NK-92 (cell line): ENCODE measurements around the gene ACADM.
"Not testable (repeated sequence)": the region's sequence is repeated elsewhere in the genome, so short reads cannot be mapped to it uniquely, and the experiment has no call there.

Source experiments
- DNase-seq: peaks from one replicate; lab custom pipeline; 2025; ENCODE audit not compliant: unreplicated experiment; lab: John Stamatoyannopoulos, UW

The ACADM gene

GRCh38 chr1:75733661-75734060 is 9.2 kb downstream of the ACADM start:
- no peak for DNase-seq

GRCh38 chr1:75736016-75736415 is 11.5 kb downstream of the ACADM start:
- DNase-seq: no peak

GRCh38 chr1:75742047-75742625 is 17.6 kb downstream of the ACADM start:
- DNase-seq: no peak

GRCh38 chr1:75745276-75745675 is 20.8 kb downstream of the ACADM start:
- DNase-seq: no peak

- not testable (repeated sequence) for DNase-seq
Measured at GRCh38 chr1:75757210-75757609, 32.7 kb downstream of the ACADM start.

DNA sequence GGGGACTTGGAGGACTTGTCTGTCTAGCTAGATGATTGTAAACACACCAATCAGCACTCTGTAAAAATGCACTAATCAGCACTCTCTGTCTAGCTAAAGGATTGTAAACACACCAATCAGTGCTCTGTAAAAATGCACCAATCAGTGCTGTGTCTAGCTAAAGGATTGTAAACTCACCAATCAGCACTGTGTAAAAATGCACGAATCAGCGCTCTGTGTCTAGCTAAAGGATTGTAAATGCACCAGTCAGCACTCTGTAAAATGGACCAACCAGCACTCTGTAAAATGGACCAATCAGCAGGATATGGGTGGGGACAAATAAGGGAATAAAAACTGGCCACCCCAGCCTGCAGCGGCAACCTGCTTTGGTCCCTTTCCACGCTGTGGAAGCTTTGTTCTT is 34.0 kb downstream of the ACADM start:
- not testable (repeated sequence) for DNase-seq

DNA sequence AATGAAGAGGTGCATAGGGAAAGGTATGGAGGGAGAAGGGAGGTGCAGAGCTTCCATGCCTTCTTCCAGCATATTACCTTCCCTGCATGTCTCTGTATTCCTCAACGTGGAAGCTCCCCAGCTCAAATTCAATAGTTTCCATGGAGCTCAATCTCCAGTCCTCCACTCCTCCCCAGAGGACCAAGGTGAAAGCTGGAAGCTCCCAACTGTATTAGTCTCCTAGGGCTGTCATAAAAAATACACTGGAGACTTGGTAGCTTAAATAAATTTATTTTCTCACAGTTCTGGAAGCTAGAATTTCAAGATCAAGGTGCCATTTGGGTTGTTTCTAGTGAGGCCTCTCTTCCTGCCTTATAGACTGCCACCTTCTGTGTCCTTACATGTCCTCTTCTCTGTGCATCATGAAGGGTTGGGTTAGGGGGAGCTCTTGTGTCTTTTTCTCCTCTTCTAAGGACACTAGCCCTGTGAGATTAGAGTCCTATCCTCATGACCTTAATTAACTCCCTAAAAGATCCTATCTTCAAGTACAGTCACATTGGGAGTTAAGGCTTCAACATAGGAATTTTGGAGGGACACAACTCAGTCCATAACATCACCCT is 39.6 kb downstream of the ACADM start:
- no peak for DNase-seq

DNA sequence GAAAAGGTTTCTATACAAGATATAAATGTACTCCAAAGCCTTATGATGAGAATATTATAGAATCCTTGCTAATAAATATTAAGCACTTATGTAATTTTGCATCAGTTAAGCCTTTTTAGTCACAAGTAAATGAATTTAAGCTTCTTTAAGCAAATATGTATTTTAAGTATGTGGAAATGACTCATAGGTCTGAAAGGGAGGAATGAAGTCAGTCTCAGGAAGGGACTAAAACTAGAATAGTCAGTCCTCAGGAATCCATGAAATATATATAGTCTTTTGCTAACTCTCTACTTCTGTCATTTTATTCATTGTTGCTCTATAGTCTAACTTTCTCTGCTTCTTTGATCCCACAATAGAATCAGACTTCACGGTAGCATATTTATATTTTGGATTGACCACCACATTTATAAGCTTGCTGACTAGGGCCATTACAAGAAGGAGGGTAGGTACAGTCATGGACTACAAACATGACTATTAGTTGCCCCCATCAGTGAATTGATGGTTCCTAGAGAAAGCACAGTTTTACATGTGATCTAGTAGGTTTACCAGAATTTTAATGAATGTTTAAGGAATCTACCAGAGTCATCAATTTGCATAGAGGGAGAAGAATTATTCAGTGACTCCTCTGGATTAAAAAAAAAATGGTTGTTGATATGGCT is 41.3 kb downstream of the ACADM start:
- no peak for DNase-seq

DNA sequence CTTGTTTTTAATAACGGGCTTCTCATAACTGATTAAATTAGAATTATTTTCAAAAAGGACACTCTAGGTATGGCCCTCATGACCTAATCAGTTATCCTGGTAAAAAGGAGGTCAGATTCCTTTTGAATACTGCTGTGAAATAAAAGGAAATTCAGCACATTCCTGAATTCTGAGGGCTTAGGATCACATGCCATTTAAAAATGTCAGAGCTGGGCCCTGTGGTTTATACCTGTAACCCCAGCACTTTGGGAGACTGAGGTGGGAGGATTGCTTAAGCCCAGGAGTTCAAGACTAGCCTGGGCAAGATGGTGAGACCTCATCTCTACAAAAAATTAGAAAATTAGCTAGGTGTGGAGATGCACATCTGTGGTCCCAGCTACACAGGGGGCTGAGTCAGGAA is 43.5 kb downstream of the ACADM start:
- no peak for DNase-seq

GRCh38 chr1:75770761-75771160 is 46.3 kb downstream of the ACADM start:
- no peak for DNase-seq

DNA sequence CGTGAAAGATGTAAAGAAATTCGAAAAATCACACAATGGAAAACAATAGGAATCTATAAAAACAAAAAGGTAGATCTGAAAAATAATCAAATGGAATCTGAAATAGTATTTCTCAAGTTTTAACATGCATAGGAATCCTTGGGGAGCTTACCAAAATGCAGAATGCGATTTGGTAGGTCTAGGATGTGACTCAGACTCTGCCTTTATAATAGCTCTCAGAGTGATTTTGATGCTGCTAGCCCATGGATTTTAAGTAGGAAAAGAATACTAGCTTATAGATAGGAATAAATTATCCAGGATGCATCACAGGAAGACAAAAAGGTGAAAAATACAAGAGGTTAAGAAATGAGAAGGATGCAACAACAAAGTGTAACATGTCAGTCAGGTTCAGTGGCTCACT is 47.5 kb downstream of the ACADM start:
- no peak for DNase-seq

- not testable (repeated sequence) for DNase-seq
Measured at GRCh38 chr1:75777812-75778211, 53.3 kb downstream of the ACADM start.

DNA sequence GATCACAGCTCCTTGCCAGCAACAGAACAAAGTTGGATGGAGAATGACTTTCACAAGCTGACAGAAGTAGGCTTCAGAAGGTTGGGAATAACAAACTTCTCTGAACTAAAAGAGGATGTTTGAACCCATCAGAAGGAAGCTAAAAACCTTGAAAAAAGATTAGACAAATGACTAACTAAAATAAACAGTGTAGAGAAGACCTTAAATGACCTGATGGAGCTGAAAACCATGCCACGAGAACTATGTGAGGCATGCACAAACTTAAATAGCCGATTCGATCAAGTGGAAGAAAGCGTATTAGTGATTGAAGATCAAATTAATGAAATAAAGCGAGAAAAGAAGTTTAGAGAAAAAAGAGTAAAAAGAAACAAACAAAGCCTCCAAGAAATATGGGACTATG is 54.2 kb downstream of the ACADM start:
- DNase-seq: not testable (repeated sequence)

DNA sequence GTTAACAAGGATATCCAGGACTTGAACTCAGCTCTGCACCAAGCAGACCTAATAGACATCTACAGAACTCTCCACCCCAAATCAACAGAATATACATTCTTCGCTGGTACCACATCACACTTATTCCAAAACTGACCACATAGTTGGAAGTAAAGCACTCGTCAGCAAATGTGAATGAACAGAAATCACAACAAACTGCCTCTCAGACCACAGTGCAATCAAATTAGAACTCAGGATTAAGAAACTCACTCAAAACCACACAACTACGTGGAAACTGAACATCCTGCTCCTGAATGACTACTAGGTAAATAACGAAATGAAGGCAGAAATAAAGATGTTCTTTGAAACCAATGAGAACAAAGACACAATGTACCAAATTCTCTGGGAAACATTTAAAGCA is 55.7 kb downstream of the ACADM start:
- DNase-seq: not testable (repeated sequence)

DNA sequence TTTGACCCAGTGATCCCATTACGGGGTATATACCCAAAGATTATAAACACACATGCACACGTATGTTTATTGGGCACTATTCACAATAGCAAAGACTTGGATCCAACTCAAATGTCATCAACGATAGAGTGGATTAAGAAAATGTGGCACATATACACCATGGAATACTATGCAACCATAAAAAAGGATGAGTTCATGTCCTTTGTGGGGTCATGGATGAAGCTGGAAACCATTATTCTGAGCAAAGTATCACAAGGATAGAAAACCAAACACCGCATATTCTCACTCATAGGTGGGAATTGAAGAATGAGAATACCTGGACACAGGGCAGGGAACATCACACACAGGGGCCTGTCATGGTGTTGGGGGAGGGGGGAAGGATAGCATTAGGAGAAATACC is 59.4 kb downstream of the ACADM start:
- DNase-seq: not testable (repeated sequence)

GRCh38 chr1:75785320-75785982 is 60.9 kb downstream of the ACADM start:
- DNase-seq: no peak

- DNase-seq: peak; percentile 44
Measured at GRCh38 chr1:75785983-75786853, 61.7 kb downstream of the ACADM start, which contains the start of gene RABGGTB. TSS of gene RABGGTB (plus strand) at chr1:75786256. CDS start at chr1:75786272, 16 bp downstream.

DNA sequence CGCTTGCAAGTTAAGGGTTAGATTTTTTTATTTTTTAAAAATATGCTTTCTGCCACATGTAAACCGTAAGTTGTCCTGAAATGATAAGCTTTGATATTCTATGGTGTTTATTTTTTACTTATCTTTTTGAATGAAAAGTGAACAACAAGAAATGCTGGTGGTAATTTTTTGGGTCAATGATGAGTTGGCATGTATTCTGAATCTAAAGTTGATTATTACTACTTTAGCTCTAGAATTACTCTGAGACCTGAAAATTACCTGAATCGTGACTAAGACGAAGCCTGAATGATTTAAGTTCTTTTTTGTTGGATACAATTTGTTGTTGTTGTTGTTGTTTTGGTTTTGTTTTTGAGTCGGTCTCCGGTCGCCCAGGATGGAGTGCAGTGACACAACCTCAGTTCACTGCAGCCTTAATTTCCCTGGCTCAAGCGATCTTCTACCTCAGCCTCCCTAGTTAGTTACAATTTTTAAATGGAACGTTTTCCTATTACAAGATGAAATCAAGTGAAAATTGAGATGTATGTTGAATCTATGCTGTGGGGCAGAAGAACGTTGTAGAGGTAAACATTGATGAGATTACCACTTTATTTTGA is 62.5 kb downstream of the ACADM start:
- no peak for DNase-seq

DNA sequence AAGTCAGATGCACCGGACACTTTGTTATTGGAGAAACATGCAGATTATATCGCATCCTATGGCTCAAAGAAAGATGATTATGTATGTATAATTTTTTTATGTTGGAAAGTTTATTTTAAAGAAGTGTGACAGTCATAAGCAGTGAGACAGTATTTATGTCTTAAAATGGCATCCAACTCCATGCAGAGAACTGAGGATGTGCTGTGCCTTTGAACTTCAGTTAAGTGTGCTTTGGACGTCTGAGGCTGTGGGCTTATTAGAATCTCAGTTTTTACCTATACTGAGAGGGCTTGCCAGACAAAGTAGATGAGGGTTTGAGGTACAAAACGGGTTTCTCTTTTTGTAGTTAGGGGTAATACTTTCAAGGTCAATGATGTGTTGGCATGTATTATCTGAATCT is 63.0 kb downstream of the ACADM start:
- DNase-seq: no peak

DNA sequence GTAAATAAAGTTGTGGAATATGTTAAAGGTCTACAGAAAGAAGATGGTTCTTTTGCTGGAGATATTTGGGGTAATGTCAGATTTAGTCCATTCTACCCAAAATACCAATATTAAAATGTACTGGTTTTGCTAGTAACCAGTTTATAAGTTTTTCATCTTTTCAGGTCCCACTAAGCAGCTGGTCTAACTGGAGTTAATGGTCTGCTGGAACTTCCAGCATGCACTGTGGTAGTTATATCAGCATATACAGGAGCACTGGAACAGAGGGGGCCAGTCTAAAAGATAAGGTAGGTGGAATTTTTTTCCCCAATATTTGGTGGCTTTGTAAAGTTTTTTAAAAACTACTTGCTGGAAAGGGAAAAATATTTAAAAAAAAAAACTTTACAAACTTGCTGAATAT is 65.5 kb downstream of the ACADM start:
- DNase-seq: no peak

DNA sequence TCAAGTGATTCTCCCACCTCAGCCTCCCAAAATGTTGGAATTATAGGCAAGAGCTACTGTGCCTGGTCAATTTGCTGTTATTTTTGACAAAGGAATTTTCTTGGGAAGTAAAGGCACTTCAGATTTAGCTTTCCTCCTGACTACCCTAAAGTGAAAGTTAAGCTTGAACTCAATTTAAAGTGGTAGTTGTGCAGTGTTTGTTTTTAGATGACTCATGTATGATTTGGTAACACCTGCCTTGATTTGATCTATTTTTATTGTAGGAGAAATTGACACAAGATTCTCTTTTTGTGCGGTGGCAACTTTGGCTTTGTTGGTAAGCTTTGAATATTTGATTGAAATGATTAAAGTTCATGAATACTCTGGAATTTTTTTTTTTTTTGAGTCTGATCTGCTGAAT is 66.5 kb downstream of the ACADM start:
- no peak for DNase-seq
